IPS-11a (cell line): ENCODE data around the gene HOXB4.

ENCODE experiments used
- H3K4me3 ChIP-seq: one replicate; pipeline ENCODE4 v1.5.1; 2013; ENCODE audit warnings: low read depth, low read length, control low read depth

The HOXB4 gene

GRCh38 chr17:48590607-48591161 lies 12.5 kb upstream of the HOXB4 start:
- H3K4me3 ChIP-seq, result no peak overlapping the region

- no peak within 1 kb of the TSS for H3K4me3 ChIP-seq
Observed at GRCh38 chr17:48589831-48590606, 11.9 kb upstream of the HOXB4 start, which contains the start of gene HOXB3. TSS of gene HOXB3 (minus strand) at chr17:48590241. CDS start at chr17:48552474, 37,767 bp downstream.

- no peak overlapping the region for H3K4me3 ChIP-seq
Observed at GRCh38 chr17:48589060-48589830, 11.1 kb upstream of the HOXB4 start.

GRCh38 chr17:48588528-48588927 lies 10.4 kb upstream of the HOXB4 start:
- no peak overlapping the region for H3K4me3 ChIP-seq

GRCh38 chr17:48588074-48588415 lies 9.9 kb upstream of the HOXB4 start:
- no peak overlapping the region for H3K4me3 ChIP-seq

- H3K4me3 ChIP-seq, result no peak overlapping the region
Observed at GRCh38 chr17:48587276-48588073, 9.3 kb upstream of the HOXB4 start.

- H3K4me3 ChIP-seq, result no peak overlapping the region
Observed at GRCh38 chr17:48586355-48587258, 8.5 kb upstream of the HOXB4 start.

- no peak overlapping the region for H3K4me3 ChIP-seq
Observed at GRCh38 chr17:48584223-48584741, 6.1 kb upstream of the HOXB4 start.

GRCh38 chr17:48583708-48584222 lies 5.6 kb upstream of the HOXB4 start:
- H3K4me3 ChIP-seq, result no peak overlapping the region

- no peak overlapping the region for H3K4me3 ChIP-seq
Observed at GRCh38 chr17:48582750-48583069, 4.6 kb upstream of the HOXB4 start.

- H3K4me3 ChIP-seq, result no peak overlapping the region
Observed at GRCh38 chr17:48579760-48580554, 1.8 kb upstream of the HOXB4 start.

GRCh38 chr17:48579471-48579759 lies 1.3 kb upstream of the HOXB4 start:
- H3K4me3 ChIP-seq, result no peak overlapping the region

- no peak overlapping the region for H3K4me3 ChIP-seq
Observed at GRCh38 chr17:48578616-48579470, 693 bp upstream of the HOXB4 start.

- no peak overlapping the region for H3K4me3 ChIP-seq
Observed at GRCh38 chr17:48577330-48577945, 712 bp downstream of the HOXB4 start.

- no peak overlapping the region for H3K4me3 ChIP-seq
Observed at GRCh38 chr17:48576479-48577309, 1.5 kb downstream of the HOXB4 start.

- H3K4me3 ChIP-seq, result no peak overlapping the region
Observed at GRCh38 chr17:48575673-48576478, 2.3 kb downstream of the HOXB4 start.
